Endodermal cell (in vitro differentiated cells): ENCODE measurements around the gene ZNF341. TPM values are rescaled to one million over a fixed set of nuclear protein-coding genes. Genes with fewer than 3 reads are reported as not detected.

ENCODE experiments used
- DNase-seq: peaks from one replicate; pipeline ENCODE4 v3.0.0-alpha.2; 2017
- H3K27ac ChIP-seq: 2 replicates; pipeline ENCODE4 v1.5.1; 2013; ENCODE audit warnings: mild to moderate bottlenecking, low read depth, low read length, moderate library complexity
- H3K27me3 ChIP-seq: 2 replicates; pipeline ENCODE4 v1.6.1; 2013; ENCODE audit warnings: mild to moderate bottlenecking, low read length, moderate library complexity; ENCODE audit not compliant: insufficient read depth, control insufficient read depth, poor library complexity, severe bottlenecking
- H3K36me3 ChIP-seq: 2 replicates; pipeline ENCODE4 v1.7.0; 2013; ENCODE audit warnings: mild to moderate bottlenecking, low read length, moderate library complexity; ENCODE audit not compliant: control insufficient read depth, insufficient read depth
- H3K4me1 ChIP-seq: one replicate; pipeline ENCODE4 v1.7.0; 2013; ENCODE audit warnings: low read length; ENCODE audit not compliant: control insufficient read depth, insufficient read depth
- H3K4me3 ChIP-seq: 2 replicates; pipeline ENCODE4 v1.5.1; 2013; ENCODE audit warnings: mild to moderate bottlenecking, low read length, moderate library complexity
- H3K9ac ChIP-seq: 2 replicates; pipeline ENCODE4 v1.6.1; 2013; ENCODE audit warnings: mild to moderate bottlenecking, low read length, moderate library complexity; ENCODE audit not compliant: poor library complexity, severe bottlenecking; ENCODE audit errors: extremely low read depth
- H3K9me3 ChIP-seq: 2 replicates; pipeline ENCODE4 v1.6.1; 2013; ENCODE audit warnings: mild to moderate bottlenecking, low read length, moderate library complexity; ENCODE audit not compliant: control insufficient read depth
- H3K27ac Mint-ChIP-seq: 2 replicates; pipeline ENCODE4 v1.8.0; 2020; ENCODE audit warnings: mixed read lengths
- H3K27me3 Mint-ChIP-seq: 2 replicates; pipeline ENCODE4 v1.8.0; 2021; ENCODE audit warnings: mild to moderate bottlenecking, mixed read lengths; ENCODE audit not compliant: insufficient read depth
- H3K36me3 Mint-ChIP-seq: 2 replicates; pipeline ENCODE4 v1.8.0; 2020; ENCODE audit warnings: low read depth, mixed read lengths
- H3K4me1 Mint-ChIP-seq: 2 replicates; pipeline ENCODE4 v1.8.0; 2020; ENCODE audit warnings: mixed read lengths
- H3K4me3 Mint-ChIP-seq: 2 replicates; pipeline ENCODE4 v1.8.0; 2020; ENCODE audit warnings: mild to moderate bottlenecking, moderate library complexity, mixed read lengths
- H3K9me3 Mint-ChIP-seq: 2 replicates; pipeline ENCODE4 v1.8.0; 2020; ENCODE audit warnings: mild to moderate bottlenecking, mixed read lengths
- WGBS, 2 experiments: methylation state at CpG; one replicate each; pipeline versions ENCODE4 v1.1.5 to v1.1.7; 2013; ENCODE audit warnings: missing lambda C conversion rate in 2 of 2, mixed read lengths in 1 of 2; ENCODE audit not compliant: insufficient coverage in 1 of 2, insufficient read length in 1 of 2; 5-methylcytosine and 5-hydroxymethylcytosine counted together
- total RNA-seq, 2 donors: library from RNA; stranded (reverse); fragmentation: NEBNext Ultra II Directional in 1 of 2; extraction: Animal tissue kit (Norgen Biotek cat#: 25700) in 1 of 2; gene quantifications; 2 replicates in 1 of 2; 3 replicates in 1 of 2; pipeline ENCODE4 v1.2.1, GENCODE V29; 2021
- TF ChIP-seq, protein P1 (sequence below): fragments of 200-600 bp; sonication (generic); conservative IDR thresholded peaks from 2 replicates; pipeline ENCODE4 v1.5.0; 2021; ENCODE audit warnings: antibody characterized with exemption, mild to moderate bottlenecking

Gene ZNF341
- total RNA-seq, 2 donors from 2014 or later: 5.4 to 6.5 TPM

DNA sequence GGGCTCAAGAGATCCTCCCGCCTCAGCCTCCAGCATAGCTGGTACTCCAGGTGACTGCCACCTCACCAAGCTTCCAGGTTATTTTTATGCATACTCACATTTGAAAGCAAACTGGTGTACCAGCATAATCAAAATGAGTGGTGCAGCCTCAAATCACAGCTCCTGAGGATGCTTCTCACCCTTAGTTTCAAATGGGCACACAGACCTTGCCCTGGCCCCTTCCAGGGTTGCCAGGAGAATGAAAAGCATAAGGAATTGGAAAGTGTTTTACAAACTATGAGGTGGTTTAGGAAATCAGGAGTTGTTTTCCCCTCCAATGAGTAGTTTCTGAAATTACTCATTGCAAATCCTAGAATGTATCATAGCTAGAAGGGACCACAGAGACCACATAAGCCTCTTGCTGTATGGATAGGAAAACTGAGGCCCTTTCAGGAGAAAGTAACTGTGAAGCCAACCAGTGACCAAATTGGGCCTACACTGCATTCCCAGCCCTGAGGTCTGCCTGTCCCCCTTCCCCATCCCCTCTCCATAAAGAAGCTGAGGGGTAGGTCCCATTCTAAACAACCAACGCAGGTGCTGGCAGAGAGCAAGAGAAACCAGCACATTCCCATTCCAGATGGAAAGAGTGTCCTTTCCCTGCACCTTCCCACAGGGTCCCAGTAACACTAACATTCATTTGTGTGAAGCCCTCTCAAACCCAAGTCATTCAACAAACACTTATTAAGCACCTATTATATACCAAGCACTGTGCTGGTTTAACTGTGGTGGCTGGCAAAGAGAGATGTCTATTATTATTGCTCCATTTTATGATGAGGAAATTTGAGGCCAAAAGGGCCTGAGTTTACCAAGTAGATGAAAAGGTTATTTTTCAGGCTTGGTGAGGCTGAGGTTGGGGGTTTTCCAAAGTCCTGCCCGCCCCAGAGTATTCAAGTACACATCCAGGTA, 43.5 kb upstream of the ZNF341 start:
- H3K27me3 ChIP-seq: no peaks in the 10 kb centered on the region
- no peaks in the 10 kb centered on the region for H3K9me3 Mint-ChIP-seq
- TF ChIP-seq, protein P1, sequence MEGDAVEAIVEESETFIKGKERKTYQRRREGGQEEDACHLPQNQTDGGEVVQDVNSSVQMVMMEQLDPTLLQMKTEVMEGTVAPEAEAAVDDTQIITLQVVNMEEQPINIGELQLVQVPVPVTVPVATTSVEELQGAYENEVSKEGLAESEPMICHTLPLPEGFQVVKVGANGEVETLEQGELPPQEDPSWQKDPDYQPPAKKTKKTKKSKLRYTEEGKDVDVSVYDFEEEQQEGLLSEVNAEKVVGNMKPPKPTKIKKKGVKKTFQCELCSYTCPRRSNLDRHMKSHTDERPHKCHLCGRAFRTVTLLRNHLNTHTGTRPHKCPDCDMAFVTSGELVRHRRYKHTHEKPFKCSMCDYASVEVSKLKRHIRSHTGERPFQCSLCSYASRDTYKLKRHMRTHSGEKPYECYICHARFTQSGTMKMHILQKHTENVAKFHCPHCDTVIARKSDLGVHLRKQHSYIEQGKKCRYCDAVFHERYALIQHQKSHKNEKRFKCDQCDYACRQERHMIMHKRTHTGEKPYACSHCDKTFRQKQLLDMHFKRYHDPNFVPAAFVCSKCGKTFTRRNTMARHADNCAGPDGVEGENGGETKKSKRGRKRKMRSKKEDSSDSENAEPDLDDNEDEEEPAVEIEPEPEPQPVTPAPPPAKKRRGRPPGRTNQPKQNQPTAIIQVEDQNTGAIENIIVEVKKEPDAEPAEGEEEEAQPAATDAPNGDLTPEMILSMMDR: no peak
- no peak overlapping the region for H3K4me3 ChIP-seq
- DNase-seq: no peak
- H3K36me3 Mint-ChIP-seq: no peaks in the 10 kb centered on the region
- 92 to 100% methylated on average over 2 to 3 of the region's 3 CpGs for WGBS, 2 experiments
- H3K27ac ChIP-seq: no peak overlapping the region
- H3K36me3 ChIP-seq: no peaks in the 10 kb centered on the region
- H3K9ac ChIP-seq: no peak overlapping the region
- H3K4me3 Mint-ChIP-seq: no peak overlapping the region
- H3K4me1 ChIP-seq: peaks cover 10% of the 10 kb centered on the region
- peaks cover 31% of the 10 kb centered on the region for H3K4me1 Mint-ChIP-seq
- H3K9me3 ChIP-seq: no peaks in the 10 kb centered on the region
- H3K27me3 Mint-ChIP-seq: peaks cover 8% of the 10 kb centered on the region
- peak overlapping the region; percentile 4 for H3K27ac Mint-ChIP-seq

DNA sequence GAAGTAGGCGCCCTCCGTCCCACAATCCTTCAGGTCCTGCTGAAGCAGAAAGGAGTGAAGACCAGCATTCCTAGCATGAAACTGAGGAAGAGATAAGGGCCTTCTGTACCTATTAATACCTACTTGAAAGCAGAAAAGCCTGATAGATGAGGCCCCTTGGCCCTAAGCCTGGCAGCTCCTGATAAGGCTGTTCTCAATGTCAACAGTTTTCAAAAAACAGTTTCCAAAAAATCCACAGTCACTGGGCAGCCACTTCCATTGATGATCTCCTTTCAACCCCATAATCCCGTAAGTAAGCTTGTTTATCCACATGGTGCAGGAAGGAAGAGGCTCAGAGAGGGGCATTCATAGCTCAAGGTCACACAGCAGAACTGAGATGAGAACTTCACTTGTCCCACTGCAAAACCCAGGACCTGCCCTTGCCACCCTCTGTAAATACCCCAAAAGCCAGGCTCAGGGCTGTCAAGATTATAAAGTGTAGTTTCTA, 42.8 kb upstream of the ZNF341 start:
- Histone ChIP-seq H3K4me1 (peaks cover 10% of the 10 kb centered on the region), H3K9me3 (no peaks in the 10 kb centered on the region), H3K9ac (no peak overlapping the region), H3K27me3 (no peaks in the 10 kb centered on the region), H3K27ac (no peak overlapping the region), H3K36me3 (no peaks in the 10 kb centered on the region), H3K4me3 (no peak overlapping the region)
- DNase-seq: no peak
- Mint-ChIP-seq H3K36me3 (no peaks in the 10 kb centered on the region), H3K9me3 (no peaks in the 10 kb centered on the region), H3K4me1 (peaks cover 34% of the 10 kb centered on the region), H3K4me3 (no peak overlapping the region), H3K27me3 (peaks cover 8% of the 10 kb centered on the region), H3K27ac (peak overlapping the region; percentile 4)
- TF ChIP-seq, protein P1: no peak
- 92% methylated on average over 3 of the region's 3 CpGs for WGBS, 2 experiments

DNA sequence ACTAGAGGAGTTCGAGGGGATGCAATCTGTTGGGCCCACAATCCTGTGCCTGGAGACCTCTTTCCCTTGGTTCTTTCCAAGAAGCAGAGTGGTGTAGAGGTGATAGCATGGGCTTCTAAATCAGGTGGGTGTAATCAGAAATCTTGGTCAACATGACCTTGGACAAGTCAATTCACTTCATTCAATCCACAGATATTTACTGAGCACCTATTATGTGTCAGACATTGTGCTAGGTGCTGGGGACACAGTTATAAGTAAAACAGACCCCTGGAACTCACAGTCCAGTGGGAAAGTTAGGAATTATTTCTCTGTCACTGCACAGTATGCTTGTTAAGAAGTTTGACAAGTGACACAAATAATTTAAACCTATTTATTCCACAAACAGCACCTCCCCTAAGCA, 42.3 kb upstream of the ZNF341 start:
- Histone ChIP-seq H3K9ac (no peak overlapping the region), H3K27me3 (no peaks in the 10 kb centered on the region), H3K4me1 (peaks cover 10% of the 10 kb centered on the region), H3K9me3 (no peaks in the 10 kb centered on the region), H3K27ac (no peak overlapping the region), H3K4me3 (no peak overlapping the region), H3K36me3 (no peaks in the 10 kb centered on the region)
- Mint-ChIP-seq H3K9me3 (no peaks in the 10 kb centered on the region), H3K27me3 (peaks cover 8% of the 10 kb centered on the region), H3K27ac (no peak overlapping the region), H3K36me3 (no peaks in the 10 kb centered on the region), H3K4me1 (peaks cover 37% of the 10 kb centered on the region), H3K4me3 (no peak overlapping the region)
- WGBS, 2 experiments: 100% methylated on average over 1 of the region's 1 CpG; no CpG with 5 or more reads in 1 of the 2 experiments
- no peak for DNase-seq
- TF ChIP-seq, protein P1: no peak
